ENCODE measurements around the gene ASPDH. TPM values are rescaled to one million over a fixed set of nuclear protein-coding genes. Genes with fewer than 3 reads are reported as not detected.
A peak's percentile ranks its signal among the peaks of the same experiment; 100 is the strongest.

ASPDH gene
- total and polyA plus RNA-seq, 8 donors: 0.74 to 2.6 (median 1.3) TPM; not detected in 2

- intact Hi-C loops (cut with DNase I): no loop called here
- TF ChIP-seq, protein P1, sequence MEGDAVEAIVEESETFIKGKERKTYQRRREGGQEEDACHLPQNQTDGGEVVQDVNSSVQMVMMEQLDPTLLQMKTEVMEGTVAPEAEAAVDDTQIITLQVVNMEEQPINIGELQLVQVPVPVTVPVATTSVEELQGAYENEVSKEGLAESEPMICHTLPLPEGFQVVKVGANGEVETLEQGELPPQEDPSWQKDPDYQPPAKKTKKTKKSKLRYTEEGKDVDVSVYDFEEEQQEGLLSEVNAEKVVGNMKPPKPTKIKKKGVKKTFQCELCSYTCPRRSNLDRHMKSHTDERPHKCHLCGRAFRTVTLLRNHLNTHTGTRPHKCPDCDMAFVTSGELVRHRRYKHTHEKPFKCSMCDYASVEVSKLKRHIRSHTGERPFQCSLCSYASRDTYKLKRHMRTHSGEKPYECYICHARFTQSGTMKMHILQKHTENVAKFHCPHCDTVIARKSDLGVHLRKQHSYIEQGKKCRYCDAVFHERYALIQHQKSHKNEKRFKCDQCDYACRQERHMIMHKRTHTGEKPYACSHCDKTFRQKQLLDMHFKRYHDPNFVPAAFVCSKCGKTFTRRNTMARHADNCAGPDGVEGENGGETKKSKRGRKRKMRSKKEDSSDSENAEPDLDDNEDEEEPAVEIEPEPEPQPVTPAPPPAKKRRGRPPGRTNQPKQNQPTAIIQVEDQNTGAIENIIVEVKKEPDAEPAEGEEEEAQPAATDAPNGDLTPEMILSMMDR (IDR thresholded peaks at IDR 0.05): no peak
- no peaks in the 10 kb centered on the region for H3K9me3 ChIP-seq
- no peak overlapping the region for H3K27ac ChIP-seq
- ATAC-seq (no peak), DNase-seq (peak in 1 of 4 donors; percentile 59)
- no peak overlapping the region for H3K4me3 ChIP-seq
- peaks cover 0 to 9% of the 10 kb centered on the region in 2 donors for H3K27me3 ChIP-seq
- no peaks in the 10 kb centered on the region for H3K36me3 ChIP-seq
- H3K4me1 ChIP-seq: peaks cover 0 to 31% of the 10 kb centered on the region in 2 donors
These were observed 23.3 kb downstream of the ASPDH start for GRCh38 chr19:50490411-50490811.

DNA sequence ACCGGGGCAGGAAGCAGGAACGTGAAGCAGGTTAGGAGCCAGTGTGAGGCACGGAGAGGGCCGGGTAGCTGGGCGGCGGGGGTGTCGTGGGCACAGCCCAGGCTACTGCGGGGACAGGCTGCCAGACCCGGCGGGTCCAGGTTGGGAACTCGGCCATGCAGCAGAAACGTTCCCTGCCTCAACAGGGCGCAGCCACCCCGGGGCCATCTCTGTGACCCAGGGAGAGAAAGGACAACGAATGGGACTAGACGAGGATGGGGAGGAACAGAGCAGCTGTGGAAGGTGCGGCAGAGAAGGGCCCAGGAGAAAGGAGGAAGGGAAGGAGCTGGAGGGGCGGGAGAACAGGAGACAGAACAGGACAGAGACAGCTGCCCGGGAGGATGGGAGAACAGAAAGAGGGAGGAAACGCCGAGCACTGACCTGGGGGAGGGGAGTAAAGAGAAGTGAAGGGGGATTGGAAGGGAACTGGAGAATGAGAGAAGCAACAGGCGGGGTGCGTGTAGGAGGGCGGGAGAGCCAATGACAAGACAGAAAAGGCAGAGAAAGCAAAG lies 24.2 kb downstream of the ASPDH start:
- DNase-seq (no peak), ATAC-seq (no peak)
- H3K4me1 ChIP-seq: peaks cover 0 to 31% of the 10 kb centered on the region in 2 donors
- peak overlapping the region in 1 of 2 donors; percentile 26 for H3K4me3 ChIP-seq
- peaks cover 0 to 9% of the 10 kb centered on the region in 2 donors for H3K27me3 ChIP-seq
- TF ChIP-seq, protein P1 (IDR thresholded peaks at IDR 0.05): no peak
- H3K9me3 ChIP-seq: no peaks in the 10 kb centered on the region
- intact Hi-C loops (cut with DNase I): no loop called here
- H3K27ac ChIP-seq: peak overlapping the region in 1 of 2 donors; percentile 74
- no peaks in the 10 kb centered on the region for H3K36me3 ChIP-seq

- Histone ChIP-seq H3K27ac (peak overlapping the region in 1 of 2 donors; percentile 74), H3K27me3 (peaks cover 0 to 9% of the 10 kb centered on the region in 2 donors), H3K36me3 (peaks cover 0 to 9% of the 10 kb centered on the region in 2 donors), H3K4me3 (peak overlapping the region in 1 of 2 donors; percentile 26), H3K4me1 (peaks cover 0 to 31% of the 10 kb centered on the region in 2 donors), H3K9me3 (no peaks in the 10 kb centered on the region)
- peak; percentile 19 for ATAC-seq
- TF ChIP-seq, protein P1 (IDR thresholded peaks at IDR 0.05): no peak
- no peak for DNase-seq
- intact Hi-C loops (cut with DNase I): no loop called here
These were observed 25.1 kb downstream of the ASPDH start for GRCh38 chr19:50488389-50489194.

- TF ChIP-seq, protein P1 (IDR thresholded peaks at IDR 0.05): peak in 1 of 2 donors; percentile 35
- intact Hi-C loops (cut with DNase I): no loop called here
- H3K4me1 ChIP-seq: peaks cover 0 to 26% of the 10 kb centered on the region in 2 donors
- ATAC-seq (no peak), DNase-seq (peak in 1 of 4 donors; percentile 31)
- H3K36me3 ChIP-seq: peaks cover 0 to 25% of the 10 kb centered on the region in 2 donors
- H3K9me3 ChIP-seq: no peaks in the 10 kb centered on the region
- H3K27me3 ChIP-seq: peaks cover 0 to 9% of the 10 kb centered on the region in 2 donors
- H3K4me3 ChIP-seq: no peak overlapping the region
- H3K27ac ChIP-seq: peak overlapping the region in 1 of 2 donors; percentile 74
These were observed 26.7 kb downstream of the ASPDH start for GRCh38 chr19:50486823-50487515.
